GM19397 (cell line): ENCODE measurements around the gene RNF213.
A peak's percentile ranks its signal among the peaks of the same experiment; 100 is the strongest.
"Not testable (repeated sequence)": the region's sequence is repeated elsewhere in the genome, so short reads cannot be mapped to it uniquely, and the experiment has no call there.

Experiments
- ATAC-seq: cut with Tn5 transposase; IDR thresholded peaks from one replicate; pipeline ENCODE4 v1.9.1; 2021; ENCODE audit warnings: mild to moderate bottlenecking, moderate library complexity; ENCODE audit not compliant: unreplicated experiment

RNF213 gene

DNA sequence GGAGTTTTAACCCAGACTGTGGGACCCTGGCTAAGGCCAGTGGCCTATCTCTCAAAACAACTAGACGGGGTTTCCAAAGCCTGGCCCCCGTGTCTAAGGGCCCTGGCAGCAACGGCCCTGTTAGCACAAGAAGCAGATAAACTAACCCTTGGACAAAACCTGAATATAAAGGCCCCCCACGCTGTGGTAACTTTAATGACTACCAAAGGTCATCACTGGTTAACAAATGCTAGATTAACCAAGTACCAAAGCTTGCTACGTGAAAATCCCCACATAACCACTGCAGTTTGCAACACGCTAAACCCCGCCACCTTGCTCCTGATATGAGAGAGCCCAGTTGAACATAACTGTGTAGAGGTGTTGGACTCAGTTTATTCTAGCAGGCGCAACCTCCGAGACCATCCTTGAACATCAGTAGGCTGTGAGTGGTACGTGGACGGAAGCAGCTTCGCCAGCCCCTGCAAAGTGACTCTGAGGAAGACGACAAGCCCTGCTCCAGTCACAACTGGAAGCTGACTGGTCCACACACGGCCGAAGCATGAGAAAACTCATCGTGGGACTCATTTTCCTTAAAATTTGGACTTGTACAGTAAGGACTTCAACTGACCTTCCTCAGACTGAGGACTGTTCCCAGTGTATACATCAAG is 149.9 kb downstream of the RNF213 start:
- ATAC-seq = not testable (repeated sequence)

GRCh38 chr17:80413771-80414507 is 153.3 kb downstream of the RNF213 start:
- ATAC-seq = no peak

- ATAC-seq = no peak
Observed at GRCh38 chr17:80414508-80414802, 153.8 kb downstream of the RNF213 start.

GRCh38 chr17:80414803-80415625 is 154.4 kb downstream of the RNF213 start, which contains the start of gene ENDOV:
Gene ENDOV, plus strand, starts transcription at chr17:80415167. Its CDS starts 28 bp downstream, at chr17:80415195.
- ATAC-seq = peak; percentile 97

GRCh38 chr17:80415626-80416137 is 155.0 kb downstream of the RNF213 start:
- no peak for ATAC-seq

- ATAC-seq = no peak
Observed at GRCh38 chr17:80416260-80416939, 155.7 kb downstream of the RNF213 start.

GRCh38 chr17:80416940-80417293 is 156.3 kb downstream of the RNF213 start:
- no peak for ATAC-seq

DNA sequence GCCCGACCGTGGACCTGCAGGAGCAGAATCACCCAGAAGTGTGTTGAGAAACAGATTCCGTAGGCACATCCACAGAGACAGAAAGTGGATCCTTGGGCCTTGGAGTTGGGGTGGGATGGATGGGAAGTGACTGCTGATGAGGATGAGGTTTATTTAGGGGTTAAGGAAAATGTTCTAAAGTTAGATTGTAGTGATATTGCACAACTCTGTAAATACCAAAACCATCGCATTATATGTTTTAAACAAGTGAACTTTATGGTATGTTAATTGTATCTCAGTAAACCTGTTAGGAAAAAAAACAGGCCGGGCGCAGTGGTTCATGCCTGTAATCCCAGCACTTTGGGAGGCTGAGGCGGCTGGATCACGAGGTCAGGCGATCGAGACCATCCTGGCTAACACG is 157.9 kb downstream of the RNF213 start:
- no peak for ATAC-seq

DNA sequence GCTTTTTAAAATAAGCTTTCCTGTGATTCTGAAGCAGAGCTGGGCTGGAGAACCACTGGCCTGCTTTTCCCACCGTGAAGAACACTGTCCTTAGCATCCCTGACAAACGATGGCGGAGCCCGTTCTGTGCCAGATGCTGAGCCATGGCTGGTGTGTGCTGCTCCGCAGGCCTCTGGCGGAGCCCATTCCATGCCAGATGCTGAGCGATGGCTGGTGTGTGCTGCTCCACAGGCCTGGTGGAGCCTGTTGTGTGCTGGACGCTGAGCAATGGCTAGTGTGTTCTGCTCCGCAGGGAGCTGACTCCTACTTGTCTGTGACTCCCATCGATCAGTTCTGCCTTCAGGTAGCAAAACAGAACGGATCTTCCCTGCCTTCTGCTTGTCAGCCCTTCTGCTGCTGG is 158.6 kb downstream of the RNF213 start:
- ATAC-seq = no peak

GRCh38 chr17:80421381-80422090 is 160.9 kb downstream of the RNF213 start:
- ATAC-seq = no peak

DNA sequence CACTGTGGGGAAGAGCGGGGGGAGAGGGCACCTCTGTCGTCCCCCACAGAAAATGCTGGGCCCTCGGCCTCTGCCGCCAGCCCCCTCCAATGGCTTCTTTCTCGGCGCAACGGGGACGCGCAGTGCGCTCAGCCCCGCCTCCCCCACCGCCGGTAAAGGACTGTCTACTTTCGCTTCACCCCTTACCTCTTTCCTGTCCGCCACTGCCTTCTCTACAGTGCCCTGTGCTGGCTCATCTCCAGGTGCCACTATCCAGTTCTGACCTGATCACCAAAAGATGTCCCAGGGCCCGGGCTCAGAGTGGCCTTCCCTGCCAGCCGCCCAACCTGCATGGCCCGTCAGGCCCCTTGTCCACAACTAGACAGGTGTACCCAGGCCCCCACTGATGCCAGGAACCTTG is 161.6 kb downstream of the RNF213 start:
- ATAC-seq = no peak

GRCh38 chr17:80422981-80423380 is 162.3 kb downstream of the RNF213 start:
- ATAC-seq = no peak

DNA sequence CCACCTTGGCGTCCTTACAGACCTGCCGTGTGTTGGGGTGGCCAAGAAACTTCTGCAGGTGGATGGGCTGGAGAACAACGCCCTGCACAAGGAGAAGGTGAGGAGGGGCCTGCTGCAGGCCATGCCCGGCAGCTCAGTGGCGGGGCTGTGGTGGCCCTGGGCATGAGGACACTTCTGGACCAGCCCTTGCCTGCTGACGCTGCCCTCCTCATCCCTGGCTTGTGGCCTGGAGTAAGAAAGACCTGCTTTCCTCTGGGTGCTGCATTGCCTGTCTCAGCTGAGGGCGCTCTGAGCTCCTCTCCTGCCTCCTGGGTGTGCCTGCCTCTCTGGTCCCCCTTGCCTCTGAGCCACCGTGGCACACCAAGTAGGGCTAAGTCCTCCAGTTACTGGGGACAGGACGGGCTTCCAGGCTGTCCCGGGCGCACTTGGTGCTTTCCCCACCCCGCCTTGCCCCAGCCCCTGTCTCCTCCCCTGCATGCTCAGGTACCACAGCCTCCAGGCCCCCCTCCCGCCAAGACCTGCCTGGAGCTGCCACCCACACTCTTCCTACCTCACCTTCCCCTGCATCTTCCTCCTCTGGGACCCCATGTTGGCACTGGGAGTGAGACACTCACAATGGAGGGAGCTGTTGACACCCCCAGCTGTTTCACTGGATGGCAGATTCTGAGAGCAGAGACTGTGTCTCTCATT is 163.0 kb downstream of the RNF213 start:
- ATAC-seq = no peak

DNA sequence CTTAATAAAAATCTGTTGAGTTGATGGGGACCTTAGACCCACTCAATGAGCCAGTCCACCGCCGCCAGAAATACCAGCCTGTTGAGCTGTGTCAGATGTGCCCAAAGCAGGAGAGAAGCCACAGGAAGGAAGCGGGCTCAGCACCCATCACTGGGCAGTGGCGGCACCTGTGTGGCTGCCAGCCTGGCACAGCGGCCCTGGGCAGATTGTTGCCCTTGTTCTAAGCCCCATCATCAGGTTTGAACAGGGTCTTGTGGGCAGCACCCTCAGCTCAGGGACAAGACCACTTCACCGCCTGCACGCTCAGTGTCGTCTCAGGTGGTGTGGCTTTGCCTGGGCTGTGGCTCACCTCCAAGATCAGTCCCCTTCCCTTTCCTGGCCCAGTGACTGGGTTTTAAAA is 163.6 kb downstream of the RNF213 start:
- no peak for ATAC-seq

GRCh38 chr17:80424878-80425765 is 164.5 kb downstream of the RNF213 start:
- no peak for ATAC-seq

GRCh38 chr17:80425835-80426426 is 165.3 kb downstream of the RNF213 start:
- no peak for ATAC-seq

- ATAC-seq = peak; percentile 60
Observed at GRCh38 chr17:80426671-80427326, 166.1 kb downstream of the RNF213 start.
